ENCODE results near the gene FBRSL1.

FBRSL1 gene

GRCh38 chr12:132513458-132514135 is 23.6 kb downstream of the FBRSL1 start:
- DNase-seq = no peak

DNA sequence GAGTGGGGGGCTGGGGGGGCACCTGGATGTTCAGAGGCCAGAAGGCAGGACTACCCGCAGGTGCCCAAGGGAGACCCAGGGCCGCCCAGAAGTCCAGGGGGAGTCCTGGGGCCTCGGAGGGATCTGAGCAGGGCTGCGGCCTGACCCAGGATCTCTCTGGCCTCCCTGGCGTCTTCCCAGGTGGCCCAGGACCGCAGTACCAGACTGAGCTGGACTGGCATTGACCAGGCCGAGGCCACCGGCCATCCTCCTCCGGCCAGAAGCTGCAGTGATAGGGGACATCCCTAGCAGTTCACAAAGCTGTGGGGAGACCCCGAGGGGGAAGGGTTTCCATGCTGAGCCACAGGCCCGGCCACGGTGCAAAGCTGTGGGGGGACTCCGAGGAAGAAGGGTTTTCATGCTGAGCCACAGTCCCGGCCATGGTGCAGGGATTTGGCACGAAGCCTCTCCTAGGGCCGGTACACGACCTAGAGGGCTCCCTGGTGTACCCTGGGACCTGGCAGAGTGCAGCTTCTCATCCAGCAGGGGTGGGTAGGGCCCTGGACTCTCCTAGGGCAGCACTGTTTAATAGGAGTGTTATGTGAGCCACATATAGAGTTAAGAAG is 24.4 kb downstream of the FBRSL1 start:
- no peak for DNase-seq

DNA sequence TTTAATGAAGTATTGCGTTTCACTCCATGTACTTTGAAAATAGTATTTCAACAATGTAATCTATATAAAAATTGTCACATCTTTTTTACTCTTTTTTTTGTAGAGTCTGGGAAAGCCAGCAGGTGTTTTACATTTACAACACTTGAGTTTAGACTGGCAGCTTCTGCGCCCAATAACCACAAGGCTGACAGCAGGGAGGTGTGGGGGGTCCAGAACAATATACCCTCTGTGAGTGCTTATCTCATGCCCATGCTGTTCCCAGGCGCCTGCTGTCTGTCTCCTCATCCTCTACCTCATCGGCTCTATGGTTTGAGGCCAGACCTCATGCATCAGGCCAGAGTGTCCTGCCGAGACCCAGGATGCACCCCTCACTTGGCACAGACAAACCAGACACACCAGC is 24.9 kb downstream of the FBRSL1 start:
- DNase-seq = no peak

DNA sequence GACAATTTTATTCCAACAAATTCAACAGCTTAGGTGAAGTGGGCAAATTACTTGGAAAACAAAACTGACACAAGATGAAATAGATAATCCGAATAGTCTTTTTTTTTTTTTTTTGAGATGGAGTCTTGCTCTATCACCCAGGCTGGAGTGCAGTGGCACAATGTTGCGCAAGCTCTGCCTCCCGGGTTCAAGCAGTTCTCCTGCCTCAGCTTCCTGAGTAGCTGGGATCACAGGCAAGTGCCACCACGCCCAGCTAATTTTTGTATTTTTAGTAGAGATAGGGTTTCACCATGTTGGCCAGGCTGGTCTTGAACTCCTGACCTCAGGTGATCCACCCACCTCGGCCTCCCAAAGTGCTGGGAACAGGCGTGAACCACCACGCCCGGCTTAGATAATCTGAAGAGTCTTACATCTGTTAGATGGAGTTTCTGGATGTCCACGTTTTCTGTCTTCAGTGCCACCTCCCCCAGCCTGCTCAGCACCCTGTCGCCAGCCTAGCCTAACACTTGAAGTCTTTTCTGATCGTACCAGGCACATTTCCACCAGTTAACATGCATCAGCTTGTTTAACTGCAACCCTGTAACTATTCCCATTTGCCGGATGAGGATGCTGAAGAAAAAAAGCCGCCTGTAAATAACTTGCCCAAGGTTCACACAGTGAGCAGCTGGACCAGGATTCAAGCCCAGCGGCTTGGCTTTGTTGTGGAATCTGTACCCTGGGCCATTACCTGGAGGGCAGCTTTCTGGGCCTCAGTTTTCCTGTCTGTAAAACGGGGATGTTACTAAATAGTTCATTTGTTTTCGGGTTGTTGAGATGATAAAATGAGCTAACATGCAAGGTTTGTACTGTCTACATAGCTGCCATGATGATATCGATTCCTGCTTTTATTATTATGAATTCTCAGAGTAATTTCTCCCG is 26.4 kb downstream of the FBRSL1 start:
- DNase-seq = no peak

GRCh38 chr12:132517013-132517739 is 27.2 kb downstream of the FBRSL1 start:
- DNase-seq = no peak

DNA sequence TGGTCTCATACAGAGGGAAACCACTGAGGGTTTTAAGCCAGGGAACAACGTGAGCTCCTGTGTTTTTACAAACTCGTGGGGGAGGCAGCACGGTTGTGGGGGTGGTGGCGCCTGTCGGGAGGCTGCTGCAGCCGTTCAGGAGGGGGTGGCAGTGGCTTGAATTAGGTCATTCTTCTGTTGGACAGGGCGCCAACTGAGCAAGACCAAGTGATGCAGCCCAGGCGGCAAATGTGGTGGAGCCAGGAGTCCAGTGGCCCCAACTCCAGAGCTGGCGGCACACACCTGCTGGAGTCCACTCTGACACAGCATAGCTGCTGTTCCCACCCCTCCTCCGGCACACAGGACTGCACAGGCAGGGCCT is 27.8 kb downstream of the FBRSL1 start:
- DNase-seq = no peak

- no peak for DNase-seq
Observed at GRCh38 chr12:132518354-132518992, 28.5 kb downstream of the FBRSL1 start.

GRCh38 chr12:132520421-132521199 is 30.7 kb downstream of the FBRSL1 start:
- no peak for DNase-seq

GRCh38 chr12:132521200-132521580 is 31.2 kb downstream of the FBRSL1 start:
- no peak for DNase-seq

GRCh38 chr12:132521712-132522292 is 31.9 kb downstream of the FBRSL1 start:
- DNase-seq = no peak

DNA sequence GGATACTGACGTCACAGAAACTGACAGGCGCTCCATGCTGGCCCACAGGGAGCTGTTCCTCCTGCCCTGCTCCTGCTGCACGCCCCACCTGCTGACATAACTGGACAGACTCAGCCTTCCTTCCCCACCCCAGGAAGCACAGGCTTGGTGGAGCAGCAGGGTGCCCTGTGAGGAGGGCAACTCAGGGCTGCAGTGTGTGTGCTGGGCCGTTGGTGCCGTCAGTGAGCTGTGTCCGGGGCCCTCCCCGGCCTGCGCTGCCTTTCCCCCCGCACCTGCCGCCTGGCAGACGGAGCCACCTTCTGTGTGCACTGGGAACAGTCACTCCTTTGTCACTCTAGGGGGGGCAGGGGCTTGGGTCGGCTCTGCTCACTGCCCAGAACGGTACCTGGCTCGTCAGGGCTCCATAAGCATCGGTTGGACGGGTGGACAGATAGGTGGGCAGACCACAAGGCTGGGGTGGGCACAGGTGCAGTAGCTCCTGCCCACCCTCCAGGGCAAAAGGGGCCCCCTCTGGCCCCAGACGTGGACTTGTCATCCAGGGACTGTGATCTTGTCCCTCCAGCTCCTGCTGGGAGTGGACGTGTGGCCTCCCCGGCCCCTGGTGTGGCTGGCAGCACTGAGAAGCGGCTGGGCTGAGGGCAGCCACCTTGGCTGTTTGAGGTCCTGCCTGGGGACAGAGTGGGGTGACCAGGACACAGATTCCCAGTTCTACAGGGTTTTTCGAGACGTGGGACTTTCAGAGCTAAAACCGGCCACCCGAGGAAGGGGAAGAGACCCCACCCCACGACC is 32.8 kb downstream of the FBRSL1 start:
- no peak for DNase-seq

DNA sequence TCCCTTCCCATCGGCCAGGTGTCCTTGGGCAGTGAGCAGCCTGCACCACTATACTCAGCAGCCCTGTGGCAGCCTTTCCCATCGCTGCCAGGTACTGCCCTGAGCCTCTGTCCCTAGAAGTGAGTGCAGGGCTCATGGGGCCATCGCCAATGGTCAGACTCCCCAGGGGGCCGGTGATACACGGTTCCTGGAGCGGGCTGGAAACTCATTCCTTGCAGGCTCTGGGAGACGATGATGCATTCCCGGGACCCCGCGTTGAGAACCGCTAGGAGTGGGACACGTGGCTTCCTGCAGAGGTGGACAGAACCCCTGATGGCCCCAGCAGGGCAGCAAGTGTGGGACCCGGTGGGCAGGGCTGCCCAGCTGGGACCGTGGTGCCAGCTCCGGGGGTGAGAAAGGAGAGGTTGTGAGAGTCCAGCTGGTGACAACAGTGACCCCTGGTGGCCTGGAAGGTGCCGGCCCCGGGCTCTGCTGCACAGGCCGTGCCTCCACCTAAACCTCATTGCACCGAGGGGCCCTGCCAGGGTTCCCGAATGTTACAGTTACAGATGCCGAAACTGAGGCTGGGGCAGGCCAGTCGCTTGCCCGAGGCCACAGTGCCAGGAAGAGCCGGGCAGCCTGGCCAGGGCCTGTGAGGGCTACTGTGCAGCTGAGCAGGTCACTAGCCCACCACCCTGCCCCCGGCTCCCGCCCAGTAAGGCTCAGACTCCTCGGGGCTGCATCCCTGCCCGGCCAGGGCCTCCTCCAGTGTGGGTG is 33.8 kb downstream of the FBRSL1 start:
- DNase-seq = peak; percentile 65

- no peak for DNase-seq
Observed at GRCh38 chr12:132524405-132524804, 34.5 kb downstream of the FBRSL1 start.

DNA sequence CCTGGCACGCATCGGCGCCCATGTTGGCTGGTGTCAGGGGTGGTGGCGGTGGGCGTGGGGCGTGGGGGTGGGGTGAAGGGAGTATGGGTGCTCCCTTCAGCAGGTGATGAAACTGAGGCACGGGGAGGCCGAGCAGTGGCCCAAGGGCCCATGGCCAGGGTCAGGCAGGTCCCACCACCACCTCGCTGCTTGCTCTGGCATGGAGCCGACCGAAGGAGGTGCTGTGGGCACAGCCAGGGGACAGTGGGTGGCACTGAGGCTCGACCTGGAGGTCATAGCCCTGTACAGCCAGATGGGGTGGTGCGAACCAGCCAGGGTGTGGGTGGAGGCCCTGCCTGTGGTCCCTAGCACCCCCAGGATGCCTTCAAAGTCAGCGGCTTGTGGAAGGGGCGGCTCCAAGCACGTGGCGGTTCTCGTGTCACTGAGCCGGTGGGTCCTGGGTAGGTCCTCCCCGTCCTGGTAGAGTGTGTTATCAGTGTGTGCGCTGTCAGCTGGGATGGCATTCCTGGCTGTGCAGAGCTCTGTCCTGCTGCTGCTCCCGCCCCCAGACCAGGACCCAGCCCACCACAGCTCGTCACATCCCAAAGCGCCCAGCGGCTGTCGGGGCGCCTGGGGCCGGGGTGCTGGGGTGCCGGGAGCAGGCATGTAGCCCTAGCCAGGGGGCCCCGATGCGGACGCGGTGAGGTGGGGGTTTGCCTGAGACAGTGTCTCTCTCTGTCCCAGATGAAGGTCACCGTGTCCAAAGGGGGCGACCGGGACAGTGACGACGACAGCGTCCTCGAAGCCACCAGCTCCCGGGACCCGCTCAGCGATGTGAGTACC is 35.3 kb downstream of the FBRSL1 start:
- no peak for DNase-seq

- no peak for DNase-seq
Observed at GRCh38 chr12:132525833-132526455, 36.0 kb downstream of the FBRSL1 start.

DNA sequence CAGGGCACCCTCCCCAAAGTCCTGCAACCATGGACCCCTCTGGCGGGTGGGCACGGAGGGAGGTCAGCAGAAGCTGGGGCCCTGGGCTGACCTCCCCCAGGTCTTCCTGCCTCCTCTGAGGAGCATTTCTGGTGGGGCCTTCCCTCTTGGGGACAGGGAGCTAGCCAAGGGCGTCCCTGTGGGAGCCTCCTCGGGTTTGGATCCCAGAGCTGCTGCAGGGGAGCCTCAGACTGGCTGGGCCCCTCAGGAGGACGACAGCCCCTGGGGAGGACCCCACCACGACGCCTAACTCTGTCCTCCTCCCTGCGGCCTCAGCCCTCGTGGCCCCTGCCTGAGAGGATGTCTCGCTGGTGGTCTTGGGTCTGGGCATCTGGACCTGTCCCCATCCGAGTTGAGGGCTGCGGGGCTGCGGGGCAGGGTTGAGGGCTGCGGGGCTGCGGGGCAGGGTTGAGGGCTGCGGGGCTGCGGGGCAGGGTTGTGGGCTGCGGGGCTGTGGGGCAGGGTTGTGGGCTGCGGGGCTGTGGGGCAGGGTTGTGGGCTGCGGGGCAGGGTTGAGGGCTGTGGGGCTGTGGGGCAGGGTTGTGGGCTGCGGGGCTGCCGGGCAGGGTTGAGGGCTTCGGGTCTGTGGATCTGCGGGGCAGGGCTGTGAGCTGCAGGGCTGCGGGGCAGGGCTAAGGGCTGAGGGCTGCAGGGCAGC is 37.4 kb downstream of the FBRSL1 start:
- no peak for DNase-seq

DNA sequence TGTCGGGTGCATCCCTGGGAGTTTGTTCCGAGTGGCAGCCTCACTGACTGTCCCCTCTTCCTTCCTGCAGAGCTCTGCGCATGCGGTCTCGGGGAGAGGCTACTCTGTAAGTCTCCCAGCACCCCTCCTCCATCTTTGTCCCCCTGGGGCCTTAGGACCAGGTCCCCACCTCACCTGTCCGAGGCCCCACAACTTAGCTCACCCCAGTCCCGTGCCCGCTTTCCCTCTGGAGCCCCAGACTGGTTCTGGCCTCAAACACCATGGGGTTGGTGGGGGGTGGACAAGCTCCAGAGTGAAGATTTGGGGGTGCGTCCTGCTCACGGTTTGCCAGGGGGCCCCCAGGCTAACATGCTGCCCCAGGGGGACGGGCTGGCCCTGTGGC is 37.9 kb downstream of the FBRSL1 start:
- no peak for DNase-seq

DNA sequence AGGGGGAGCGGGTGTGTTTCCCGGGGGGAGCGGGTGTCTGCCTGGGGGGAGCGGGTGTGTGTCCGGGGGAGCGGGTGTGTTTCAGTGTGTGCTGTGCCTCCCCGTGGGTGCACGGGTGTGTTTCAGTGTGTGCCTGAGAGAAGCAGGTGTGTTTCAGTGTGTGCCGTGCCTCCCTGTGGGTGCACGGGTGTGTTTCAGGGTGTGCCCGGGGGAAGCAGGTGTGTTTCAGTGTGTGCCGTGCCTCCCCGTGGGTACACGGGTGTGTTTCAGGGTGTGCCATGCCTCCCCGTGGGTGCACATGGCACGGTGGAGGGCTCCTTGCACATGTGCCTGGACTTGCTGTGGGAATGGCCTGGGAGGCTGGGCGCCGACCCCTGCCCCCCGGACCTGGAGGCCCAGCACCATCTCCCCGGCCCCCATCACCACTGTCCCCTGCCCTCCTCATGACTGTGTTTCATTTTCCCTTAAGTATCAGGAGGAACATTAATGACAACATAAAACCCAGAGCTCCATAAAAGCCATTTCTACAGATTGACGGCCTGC is 38.7 kb downstream of the FBRSL1 start:
- DNase-seq = no peak

All from activated CD4-positive, alpha-beta T cell treated with anti-CD3 and anti-CD28 coated beads, Interleukin-2, amount 50 U/mL, for 16 hours (primary cell).